ENCODE data around the gene ZBTB20. TPM values are rescaled to one million over a fixed set of nuclear protein-coding genes. Genes with fewer than 3 reads are reported as not detected.

The ZBTB20 gene
- total and polyA plus RNA-seq, 12 donors, result 2.8 to 167 (median 108) TPM

GRCh38 chr3:114375608-114376421, 771.3 kb downstream of the ZBTB20 start:
- Histone ChIP-seq H3K27me3 (no peaks in the 10 kb centered on the region), H3K36me3 (replicated peaks in 1 of 2) (peaks cover 0 to 11% of the 10 kb centered on the region in 2 donors), H3K4me3 (no peak overlapping the region), H3K27ac (no peak overlapping the region), H3K4me1 (replicated peaks in 1 of 2) (peaks cover 0 to 22% of the 10 kb centered on the region in 2 donors), H3K9me3 (replicated peaks in 1 of 3) (no peaks in the 10 kb centered on the region)
- 87 to 91% (median 89%) methylated on average over 9 of the region's 9 CpGs for whole genome bisulfite sequencing, 4 donors
- TF ChIP-seq POLR2A (IDR thresholded peaks at IDR 0.05) (no peak), CTCF (IDR thresholded peaks at IDR 0.05) (no peak)
- intact Hi-C loops (cut with DNase I), result no loop called here
- no peak for DNase-seq

- intact Hi-C loops (cut with DNase I), result no loop called here
- H3K36me3 ChIP-seq (replicated peaks in 1 of 2), result peaks cover 0 to 11% of the 10 kb centered on the region in 2 donors
- no peaks in the 10 kb centered on the region for H3K9me3 ChIP-seq (replicated peaks in 1 of 3)
- WGBS, 4 donors, result 65 to 81% (median 68%) methylated on average over 2 of the region's 2 CpGs
- H3K27me3 ChIP-seq, result no peaks in the 10 kb centered on the region
- peaks cover 1 to 15% of the 10 kb centered on the region in 2 donors for H3K4me1 ChIP-seq (replicated peaks in 1 of 2)
- H3K4me3 ChIP-seq, result no peak overlapping the region
- no peak for DNase-seq
- no peak overlapping the region for H3K27ac ChIP-seq
- no peak for TF ChIP-seq POLR2A (IDR thresholded peaks at IDR 0.05)
- no peak for TF ChIP-seq CTCF (IDR thresholded peaks at IDR 0.05)
Measured at GRCh38 chr3:114374433-114374990, 772.6 kb downstream of the ZBTB20 start.

GRCh38 chr3:114370537-114371174, 776.4 kb downstream of the ZBTB20 start:
- no peak for TF ChIP-seq CTCF (IDR thresholded peaks at IDR 0.05)
- TF ChIP-seq POLR2A (IDR thresholded peaks at IDR 0.05), result no peak
- Histone ChIP-seq H3K27me3 (no peaks in the 10 kb centered on the region), H3K4me3 (no peak overlapping the region), H3K27ac (peak overlapping the region in 1 of 5 donors; percentile 16), H3K9me3 (replicated peaks in 1 of 3) (no peaks in the 10 kb centered on the region), H3K4me1 (replicated peaks in 1 of 2) (peaks cover 6 to 20% of the 10 kb centered on the region in 2 donors), H3K36me3 (replicated peaks in 1 of 2) (no peaks in the 10 kb centered on the region)
- intact Hi-C loops (cut with DNase I), result no loop called here
- no peak for DNase-seq
- WGBS, 4 donors, result 49 to 73% (median 60%) methylated on average over 3 of the region's 3 CpGs

- Histone ChIP-seq H3K36me3 (replicated peaks in 1 of 2) (no peaks in the 10 kb centered on the region), H3K27me3 (no peaks in the 10 kb centered on the region), H3K4me1 (replicated peaks in 1 of 2) (peaks cover 24 to 52% of the 10 kb centered on the region in 2 donors), H3K9me3 (replicated peaks in 1 of 3) (no peaks in the 10 kb centered on the region), H3K4me3 (no peak overlapping the region), H3K27ac (no peak overlapping the region)
- DNase-seq, result no peak
- intact Hi-C loops (cut with DNase I), result no loop called here
- TF ChIP-seq CTCF (IDR thresholded peaks at IDR 0.05) (no peak), POLR2A (IDR thresholded peaks at IDR 0.05) (no peak)
- WGBS, 4 donors, result 80 to 84% (median 81%) methylated on average over 3 of the region's 3 CpGs
Measured at GRCh38 chr3:114365909-114366308, 781.2 kb downstream of the ZBTB20 start.
